GM12878 (cell line): ENCODE measurements around the gene SLC4A5. TPM values are rescaled to one million over a fixed set of nuclear protein-coding genes. Genes with fewer than 3 reads are reported as not detected.

ENCODE experiments used
- ATAC-seq: fragments of 200-7000 bp; cut with Tn5 transposase; 3 replicates; pipeline ENCODE4 v1.9.1; 2020; ENCODE audit warnings: mild to moderate bottlenecking, moderate library complexity
- BruUV-seq: library from RNA; stranded (reverse); fragments of 400-500 nt; replicated peaks from 2 replicates; lab custom pipeline; 2021; lab: Mats Ljungman, UMichigan
- CTCF ChIA-PET: fragments of 300-600 bp; sonication (Branson Sonifier 250); formaldehyde crosslinking; extraction: SDS; loops from one replicate; lab custom pipeline; 2021; ENCODE audit warnings: inconsistent platforms; lab: Yijun Ruan, JAX
- POLR2A ChIA-PET: fragments of 350-600 bp; formaldehyde crosslinking; extraction: SDS; loops from one replicate; lab custom pipeline; 2021; ENCODE audit warnings: inconsistent platforms; lab: Charles Lee
- RAD21 ChIA-PET: fragments of 300-600 bp; sonication (Branson Sonifier 250); formaldehyde crosslinking; loops from one replicate; lab custom pipeline; 2023; ENCODE audit warnings: antibody characterized with exemption; ENCODE audit not compliant: unreplicated experiment; lab: Charles Lee
- SMC1A ChIA-PET: fragments of 300-600 bp; sonication (Branson Sonifier 250); formaldehyde crosslinking; loops from one replicate; lab custom pipeline; 2023; ENCODE audit not compliant: unreplicated experiment, uncharacterized antibody; lab: Charles Lee
- DNase-seq: peaks from one replicate; pipeline ENCODE4 v3.0.0-alpha.2; 2011; ENCODE audit warnings: low read depth, low spot score
- FAIRE-seq: peaks from 3 replicates; lab custom pipeline; 2011; peaks lifted over from hg19 to GRCh38; lab: Jason Lieb, UNC
- H2AFZ ChIP-seq: 2 replicates; pipeline ENCODE4 v1.6.0; 2011; ENCODE audit warnings: low read depth, low read length, control low read depth; ENCODE audit not compliant: control insufficient read depth
- H3K27ac ChIP-seq: 2 replicates; pipeline ENCODE4 v1.5.1; 2011; ENCODE audit warnings: control low read depth; ENCODE audit not compliant: control insufficient read depth, insufficient read depth
- H3K27me3 ChIP-seq, 2 experiments: replicated peaks in 1 of 2; 2 replicates each; pipeline versions ENCODE4 v1.6.0 to v1.6.1; 2011; ENCODE audit warnings: low read length in 1 of 2; ENCODE audit not compliant: control insufficient read depth in 2 of 2, insufficient read depth in 2 of 2
- H3K36me3 ChIP-seq, 2 experiments: 2 replicates each; pipeline ENCODE4 v1.5.1; 2011; ENCODE audit warnings: low read length in 1 of 2; ENCODE audit not compliant: control insufficient read depth in 2 of 2, insufficient read depth in 2 of 2
- H3K4me1 ChIP-seq: 2 replicates; pipeline ENCODE4 v1.6.1; 2011; ENCODE audit warnings: mild to moderate bottlenecking, low read length, moderate library complexity, mixed read lengths; ENCODE audit not compliant: control insufficient read depth, insufficient read depth
- H3K4me2 ChIP-seq: 2 replicates; pipeline ENCODE4 v1.6.0; 2011; ENCODE audit warnings: control low read depth; ENCODE audit not compliant: control insufficient read depth, insufficient read depth
- H3K4me3 ChIP-seq: fragments of 200-600 bp; sonication (generic); 2 replicates; pipeline ENCODE4 v1.5.1; 2016
- H3K79me2 ChIP-seq: 2 replicates; pipeline ENCODE4 v1.6.0; 2011; ENCODE audit warnings: low read length; ENCODE audit not compliant: control insufficient read depth, insufficient read depth
- H3K9ac ChIP-seq: 2 replicates; pipeline ENCODE4 v1.8.0; 2011; ENCODE audit warnings: low read length, control low read depth, mixed read lengths; ENCODE audit not compliant: control insufficient read depth, insufficient read depth
- H3K9me3 ChIP-seq: replicated peaks from 3 replicates; pipeline ENCODE4 v1.5.1; 2011; ENCODE audit warnings: mild to moderate bottlenecking, low read length; ENCODE audit not compliant: control insufficient read depth, insufficient read depth
- H4K20me1 ChIP-seq: 2 replicates; pipeline ENCODE4 v1.6.0; 2011; ENCODE audit not compliant: control insufficient read depth, insufficient read depth
- ATF2 ChIP-seq: IDR thresholded peaks from 2 replicates; pipeline ENCODE4 v1.6.1; 2012; ENCODE audit warnings: low read length, inconsistent platforms
- CEBPZ ChIP-seq: fragments of 150-350 bp; IDR thresholded peaks from 2 replicates; pipeline ENCODE4 v1.6.1; 2016; ENCODE audit warnings: low read depth, low read length
- E4F1 ChIP-seq: fragments of 450-650 bp; IDR thresholded peaks from 2 replicates; pipeline ENCODE4 v1.6.1; 2018; ENCODE audit warnings: borderline replicate concordance, mild to moderate bottlenecking; ENCODE audit not compliant: partially characterized antibody
- MXI1 ChIP-seq: fragments of 150-350 bp; IDR thresholded peaks from 2 replicates; pipeline ENCODE4 v1.6.1; 2011; ENCODE audit warnings: low read depth, mild to moderate bottlenecking, inconsistent platforms, low read length, improper control_type of control experiment
- NKRF ChIP-seq: fragments of 450-650 bp; conservative IDR thresholded peaks from 2 replicates; pipeline ENCODE4 v1.6.1; 2017; ENCODE audit warnings: mild to moderate bottlenecking, moderate library complexity
- PKNOX1 ChIP-seq: fragments of 450-650 bp; IDR thresholded peaks from 2 replicates; pipeline ENCODE4 v1.6.1; 2016; ENCODE audit warnings: mild to moderate bottlenecking
- USF2 ChIP-seq: IDR thresholded peaks from 2 replicates; pipeline ENCODE4 v1.6.1; 2011; ENCODE audit warnings: low read depth, low read length, improper control_type of control experiment, borderline replicate concordance
- ZNF207 ChIP-seq: fragments of 450-650 bp; IDR thresholded peaks from 2 replicates; pipeline ENCODE4 v1.6.1; 2014; ENCODE audit warnings: antibody characterized with exemption, mild to moderate bottlenecking, borderline replicate concordance
- ZNF217 ChIP-seq: fragments of 450-650 bp; IDR thresholded peaks from 2 replicates; pipeline ENCODE4 v1.6.1; 2017; ENCODE audit warnings: antibody characterized with exemption, mild to moderate bottlenecking
- ZZZ3 ChIP-seq: IDR thresholded peaks from 2 replicates; pipeline ENCODE4 v1.6.1; 2011; ENCODE audit warnings: low read depth; ENCODE audit not compliant: control insufficient read depth, insufficient read length
- WGBS: methylation state at CpG from one replicate; pipeline ENCODE4 v1.1.6; 2016; ENCODE audit warnings: low lambda C conversion rate; ENCODE audit not compliant: insufficient replicate concordance, insufficient coverage; ENCODE audit errors: missing lambda C conversion rate; 5-methylcytosine and 5-hydroxymethylcytosine counted together
- in situ Hi-C: fragments of 300-500 bp; cut with MboI; formaldehyde crosslinking; loops from 9 replicates; pipeline ENCODE4 v1.14.3; 2018; ENCODE audit warnings: mixed read lengths
- intact Hi-C: fragments of 100-400 bp; cut with micrococcal nuclease; formaldehyde crosslinking; loops from one replicate; pipeline ENCODE4 v1.14.2; 2022; ENCODE audit not compliant: unreplicated experiment
- polyA plus RNA-seq, 11 experiments: library from polyadenylated mRNA; depleted of rRNA in 4 of 11; unstranded in 6 of 11; stranded (reverse) in 5 of 11; fragments of >200 nt; fragmentation: Nextera tagmentation in 4 of 11; fragmentation: Illumina TruSeq in 1 of 11; extraction: Ambion mirVana in 4 of 11; extraction: Trizol in 1 of 11; gene quantifications; 1 replicate in 1 of 11; 2 replicates in 10 of 11; pipeline versions ENCODE4 v1.2.1 to v1.2.3, GENCODE V29; 2011 to 2016; ENCODE audit warnings: inconsistent platforms in 2 of 11, missing spikeins in 2 of 11, low read depth in 1 of 11
- total RNA-seq, 4 experiments: library from RNA; depleted of rRNA in 3 of 4; stranded (reverse); fragments of >200 nt in 3 of 4; fragmentation: Illumina TruSeq in 1 of 4; extraction: Trizol in 1 of 4; gene quantifications; 2 replicates each; pipeline versions ENCODE4 v1.2.1 to v1.2.3, GENCODE V29; 2013 to 2021

Gene SLC4A5
- total and polyA plus RNA-seq, 10 of the 15 experiments (the other 5 are each of a cell fraction or from before 2014, with no cell fraction given) = 0.15 to 4.7 (median 1.6) TPM

GRCh38 chr2:74206180-74206688 lies 137.0 kb downstream of the SLC4A5 start:
- intact Hi-C loops = no loop called here
- ChIA-PET SMC1A (interaction anchor here (0.8 to 4.3 kb wide), 15 partner anchors 10 to 382 kb away, joined by 3 to 28 read pairs (median 5); partner anchors contain the start of gene MOB1A), RAD21 (interaction anchor here (0.8 to 3.8 kb wide), 9 partner anchors 9 to 252 kb away, joined by 3 to 20 read pairs (median 4); partner anchors contain the start of genes MOB1A and WBP1), CTCF (interaction anchor here (0.9 to 3.7 kb wide), 8 partner anchors 10 to 378 kb away, joined by 3 to 15 read pairs (median 11); partner anchors contain the start of genes BOLA3, MOB1A and STAMBP), POLR2A (interaction anchor here (1.4 to 5.5 kb wide), 4 partner anchors 14 to 91 kb away, joined by 3 to 45 read pairs (median 14); partner anchors contain the start of gene MOB1A)
- 1% methylated on average over 6 of the region's 6 CpGs for WGBS
- no peaks in the 10 kb centered on the region for H3K9me3 ChIP-seq
- DNase-seq (peak; percentile 61), ATAC-seq (peak; percentile 87), FAIRE-seq (peak; percentile 59)
- peak overlapping the region; percentile 11; the same call in 1 of the 2 replicates for H3K4me3 ChIP-seq
- H3K79me2 ChIP-seq = peaks cover 69% of the 10 kb centered on the region
- no peak overlapping the region for H3K9ac ChIP-seq
- H3K27ac ChIP-seq = peak overlapping the region; percentile 26
- peaks cover 9 to 34% of the 10 kb centered on the region in 2 experiments; a peak in 3 of 4 replicates for H3K36me3 ChIP-seq
- H3K27me3 ChIP-seq = no peaks in the 10 kb centered on the region
- peak overlapping the region; percentile 74 for H3K4me2 ChIP-seq
- no peak overlapping the region for H2AFZ ChIP-seq
- in situ Hi-C loops = no loop called here
- H3K4me1 ChIP-seq = peaks cover 24% of the 10 kb centered on the region
- no TSS peak for BruUV-seq
- H4K20me1 ChIP-seq = peaks cover 3% of the 10 kb centered on the region; the same call in 1 of the 2 replicates
- peak; percentile 36; the same call in 1 of the 2 replicates for TF ChIP-seq PKNOX1
- TF ChIP-seq MXI1 = no peak
- TF ChIP-seq USF2 = no peak
- TF ChIP-seq NKRF = no peak
- 0 out of 2 replicates have a peak, but pooled peaks have one; percentile 20 for TF ChIP-seq ZNF207
- no peak for TF ChIP-seq ZZZ3
- TF ChIP-seq CEBPZ = no peak
- no peak for TF ChIP-seq ZNF217
- TF ChIP-seq E4F1 = no peak
- peak; percentile 63 for TF ChIP-seq ATF2
